Measurements from ENCODE around the gene BMP2K. TPM values are rescaled to one million over a fixed set of nuclear protein-coding genes. Genes with fewer than 3 reads are reported as not detected.
"Not testable (repeated sequence)": the region's sequence is repeated elsewhere in the genome, so short reads cannot be mapped to it uniquely, and the experiment has no call there.

The BMP2K gene
- total and polyA plus RNA-seq, 5 experiments from 2014 or later: 2.2 to 18.8 (median 4.1) TPM

DNA sequence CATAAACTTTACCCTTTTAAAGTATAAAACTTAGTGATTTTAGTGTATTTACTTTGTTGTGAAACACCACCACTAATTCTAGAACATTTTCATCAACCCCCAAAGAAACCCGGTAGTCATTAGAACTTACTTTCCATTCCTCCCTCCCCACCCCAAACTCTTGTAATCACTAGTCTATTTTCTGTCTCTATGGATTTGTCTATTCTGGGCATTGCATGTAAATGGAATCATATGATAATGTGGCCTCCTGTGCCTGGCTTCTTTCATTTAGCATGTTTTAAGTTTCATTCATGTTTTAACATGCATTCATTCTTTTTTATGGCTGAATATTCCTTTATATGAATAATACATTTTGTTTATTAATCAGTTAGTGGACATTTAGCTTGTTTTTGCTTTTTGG lies 27.8 kb downstream of the BMP2K start:
- DNase-seq (no peak), ATAC-seq (no peak)
- Mint-ChIP-seq H3K9me3 (peaks cover 0 to 41% (median 20%) of the 10 kb centered on the region in 9 donors), H3K27me3 (no peaks in the 10 kb centered on the region), H3K4me3 (no peak overlapping the region), H3K36me3 (peaks cover 2 to 24% (median 13%) of the 10 kb centered on the region in 3 donors), H3K4me1 (peaks cover 6 to 53% (median 26%) of the 10 kb centered on the region in 4 donors), H3K27ac (no peak overlapping the region)
- POLR2A ChIA-PET: no interaction called here

DNA sequence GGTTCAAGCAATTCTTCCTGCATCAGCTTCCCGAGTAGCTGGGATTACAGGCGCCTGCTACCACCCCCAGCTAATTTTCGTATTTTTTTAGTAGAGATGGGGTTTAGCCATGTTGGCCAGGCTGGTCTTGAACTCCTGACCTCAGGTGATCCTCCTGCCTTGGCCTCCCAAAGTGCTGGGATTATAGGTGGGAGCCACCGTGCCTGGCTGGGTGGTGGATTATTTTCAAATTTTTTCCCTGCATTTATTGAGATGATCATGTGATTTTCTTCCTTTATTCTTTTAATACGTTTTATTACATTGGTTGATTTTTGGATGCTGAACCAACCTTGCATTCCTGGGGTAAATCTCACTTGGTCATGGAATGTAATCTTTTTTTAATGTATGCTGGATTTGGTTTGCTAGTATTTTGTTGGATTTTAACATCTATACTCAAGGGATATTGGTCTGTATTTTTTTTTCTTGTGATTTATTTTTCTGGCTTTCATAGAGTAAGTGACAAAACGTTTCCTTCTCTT lies 30.9 kb downstream of the BMP2K start:
- no peak overlapping the region for H3K4me3 Mint-ChIP-seq
- DNase-seq (no peak), ATAC-seq (no peak)
- H3K27ac Mint-ChIP-seq: no peak overlapping the region
- peaks cover 7 to 28% (median 13%) of the 10 kb centered on the region in 3 donors for H3K36me3 Mint-ChIP-seq
- POLR2A ChIA-PET: no interaction called here
- H3K9me3 Mint-ChIP-seq: peaks cover 0 to 41% (median 18%) of the 10 kb centered on the region in 9 donors
- no peaks in the 10 kb centered on the region for H3K27me3 Mint-ChIP-seq
- peaks cover 8 to 53% (median 24%) of the 10 kb centered on the region in 4 donors for H3K4me1 Mint-ChIP-seq

DNA sequence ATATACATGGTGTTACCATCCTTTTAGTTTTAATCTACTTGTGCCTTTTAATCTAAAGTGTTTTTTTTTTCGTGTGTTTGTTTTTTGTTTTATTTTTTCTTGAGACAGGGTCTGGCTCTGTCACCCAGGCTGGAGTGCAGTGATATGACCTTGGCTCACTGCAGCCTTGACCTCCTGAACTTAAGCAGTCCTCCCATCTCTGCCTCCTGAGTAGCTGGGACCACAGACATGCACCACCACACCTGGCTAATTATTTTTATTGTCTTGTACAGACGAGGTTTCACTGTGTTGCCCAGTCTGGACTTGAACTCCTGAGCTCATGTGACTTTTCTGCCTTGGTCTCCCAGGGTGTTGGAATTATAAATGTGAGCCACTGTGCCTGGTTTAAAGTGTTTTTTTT lies 33.1 kb downstream of the BMP2K start:
- peaks cover 7 to 32% (median 13%) of the 10 kb centered on the region in 3 donors for H3K36me3 Mint-ChIP-seq
- no peak overlapping the region for H3K4me3 Mint-ChIP-seq
- H3K27ac Mint-ChIP-seq: no peak overlapping the region
- H3K27me3 Mint-ChIP-seq: no peaks in the 10 kb centered on the region
- POLR2A ChIA-PET: no interaction called here
- peaks cover 0 to 32% (median 15%) of the 10 kb centered on the region in 9 donors for H3K9me3 Mint-ChIP-seq
- DNase-seq: no peak
- H3K4me1 Mint-ChIP-seq: peaks cover 17 to 57% (median 32%) of the 10 kb centered on the region in 4 donors
- no peak for ATAC-seq

DNA sequence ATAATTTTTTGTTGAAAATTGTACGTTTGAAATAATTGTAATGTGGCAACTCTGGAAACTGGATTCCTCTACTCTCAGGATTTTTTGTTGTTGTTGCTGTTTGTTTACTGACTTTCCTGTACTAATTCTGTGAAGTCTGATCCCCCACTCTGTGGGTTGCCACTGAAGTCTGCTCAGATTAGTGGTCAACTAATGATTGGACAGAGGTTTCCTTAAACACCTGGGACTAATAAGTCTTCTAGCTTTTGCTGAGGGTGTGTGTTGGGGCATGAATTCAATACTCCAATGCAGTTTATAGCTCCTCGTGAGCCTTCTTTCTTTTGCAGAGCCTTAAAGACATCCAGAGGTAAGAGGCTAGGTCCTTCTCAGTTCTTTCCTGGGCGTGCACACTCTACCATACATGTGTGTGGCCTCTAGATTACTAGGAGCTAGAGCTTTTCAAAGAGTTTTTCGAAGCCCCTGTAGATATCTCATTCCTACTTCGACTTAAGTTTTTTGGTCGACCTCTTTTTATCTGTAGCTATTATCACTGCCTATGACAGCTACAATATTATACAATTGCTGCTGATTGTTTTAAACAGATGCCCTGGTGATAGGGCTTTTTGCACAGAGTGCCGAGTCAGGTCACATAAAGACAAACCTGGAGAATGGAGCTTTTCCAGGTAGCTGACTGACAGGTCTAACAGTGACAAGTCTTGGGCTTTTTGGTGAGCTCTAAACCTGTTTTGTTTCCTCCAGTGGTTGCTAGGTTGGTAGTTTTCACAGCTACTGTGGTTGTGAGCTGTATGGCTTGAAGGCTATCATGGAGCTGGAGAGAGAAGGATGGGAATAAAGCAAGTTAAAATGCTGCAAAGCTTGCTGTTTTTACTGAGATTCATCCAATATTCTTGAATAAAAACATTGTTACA lies 34.0 kb downstream of the BMP2K start:
- POLR2A ChIA-PET: no interaction called here
- Mint-ChIP-seq H3K27ac (peak overlapping the region in 1 of 10 donors; percentile 44), H3K4me3 (no peak overlapping the region), H3K4me1 (peaks cover 17 to 53% (median 31%) of the 10 kb centered on the region in 4 donors), H3K36me3 (peaks cover 7 to 28% (median 13%) of the 10 kb centered on the region in 3 donors), H3K27me3 (no peaks in the 10 kb centered on the region), H3K9me3 (peaks cover 0 to 27% (median 13%) of the 10 kb centered on the region in 9 donors)
- ATAC-seq (no peak), DNase-seq (no peak)

DNA sequence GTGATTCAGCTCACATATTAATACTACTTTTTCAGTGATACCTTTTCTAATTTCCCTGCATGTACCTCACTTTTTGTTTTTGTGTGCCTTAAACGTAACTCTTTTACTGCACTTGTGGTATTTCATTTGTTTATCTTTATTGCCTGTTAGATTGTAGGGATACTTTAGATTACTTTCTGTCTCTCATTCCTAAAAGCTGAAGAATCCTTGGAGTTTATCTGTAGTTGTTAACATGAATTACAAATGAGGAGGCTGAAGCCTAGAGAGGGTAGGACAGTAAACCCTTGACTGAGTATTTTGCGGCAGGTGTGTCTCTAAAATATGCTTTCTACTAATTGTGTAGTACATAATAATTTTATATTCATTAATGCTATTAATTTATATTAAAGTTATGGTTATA lies 34.9 kb downstream of the BMP2K start:
- Mint-ChIP-seq H3K36me3 (peaks cover 6 to 25% (median 13%) of the 10 kb centered on the region in 3 donors), H3K4me1 (peaks cover 17 to 51% (median 33%) of the 10 kb centered on the region in 4 donors), H3K9me3 (peaks cover 0 to 22% (median 11%) of the 10 kb centered on the region in 9 donors), H3K27me3 (no peaks in the 10 kb centered on the region), H3K4me3 (no peak overlapping the region), H3K27ac (peak overlapping the region in 1 of 10 donors; percentile 61)
- ATAC-seq (no peak), DNase-seq (no peak)
- POLR2A ChIA-PET: no interaction called here

DNA sequence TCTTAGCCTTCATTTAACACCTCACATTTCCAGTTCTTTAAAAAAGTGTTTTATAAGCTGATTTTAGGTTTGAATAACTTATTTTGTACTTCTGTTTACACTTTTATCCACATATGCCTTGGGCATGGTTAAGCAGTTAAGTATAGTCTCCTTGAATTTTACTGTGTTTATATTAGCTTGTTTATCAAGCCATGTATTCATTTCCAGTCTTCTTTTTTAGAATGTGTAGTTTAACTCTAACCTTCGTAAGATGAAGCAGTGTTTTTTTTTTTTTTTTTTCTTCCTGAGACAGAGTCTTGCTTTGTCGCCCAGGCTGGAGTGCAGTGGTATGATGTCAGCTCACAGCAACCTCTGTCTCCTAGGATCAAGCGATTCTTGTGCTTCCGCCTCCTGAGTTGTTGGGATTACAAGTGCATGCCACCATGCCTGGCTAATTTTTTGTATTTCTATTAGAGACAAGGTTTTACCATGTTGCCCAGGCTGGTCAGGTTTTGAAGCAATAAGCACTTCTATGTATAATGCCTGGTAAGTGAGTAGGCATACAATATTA lies 42.5 kb downstream of the BMP2K start:
- Mint-ChIP-seq H3K4me1 (peaks cover 18 to 26% (median 22%) of the 10 kb centered on the region in 4 donors), H3K9me3 (peaks cover 0 to 10% (median 0%) of the 10 kb centered on the region in 9 donors)

DNA sequence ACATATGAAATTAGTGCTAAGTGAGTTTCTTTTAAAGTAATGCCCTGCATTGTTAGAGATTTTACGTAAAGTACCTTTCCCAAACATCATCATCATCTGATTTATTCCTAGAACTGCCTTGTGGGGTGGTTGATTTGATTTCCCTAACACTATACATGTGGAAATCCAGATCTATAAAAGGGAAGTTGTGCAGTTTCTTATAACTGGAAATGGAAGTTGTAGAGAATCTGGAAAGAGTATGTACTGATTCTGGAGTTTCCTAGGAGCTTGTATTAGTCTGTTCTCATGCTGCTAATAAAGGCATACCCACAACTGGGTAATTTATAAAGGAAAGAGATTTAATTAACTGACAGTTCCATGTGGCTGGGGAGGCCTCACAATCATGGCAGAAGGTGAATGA lies 47.9 kb downstream of the BMP2K start:
- no peak for ATAC-seq
- Mint-ChIP-seq H3K4me1 (peaks cover 11 to 17% (median 12%) of the 10 kb centered on the region in 4 donors), H3K36me3 (peaks cover 0 to 31% (median 25%) of the 10 kb centered on the region in 3 donors), H3K27me3 (no peaks in the 10 kb centered on the region), H3K9me3 (no peaks in the 10 kb centered on the region), H3K4me3 (no peak overlapping the region), H3K27ac (peak overlapping the region in 2 of 10 donors; percentile 2 to 23)
- POLR2A ChIA-PET: no interaction called here
- no peak for DNase-seq

More for the DNA sequence above, 42.5 kb downstream of the BMP2K start:
- Mint-ChIP-seq H3K27me3 (no peaks in the 10 kb centered on the region), H3K4me3 (no peak overlapping the region), H3K36me3 (peaks cover 0 to 9% (median 0%) of the 10 kb centered on the region in 3 donors), H3K27ac (no peak overlapping the region)
- ATAC-seq: no peak
- POLR2A ChIA-PET: no interaction called here
- DNase-seq: no peak

DNA sequence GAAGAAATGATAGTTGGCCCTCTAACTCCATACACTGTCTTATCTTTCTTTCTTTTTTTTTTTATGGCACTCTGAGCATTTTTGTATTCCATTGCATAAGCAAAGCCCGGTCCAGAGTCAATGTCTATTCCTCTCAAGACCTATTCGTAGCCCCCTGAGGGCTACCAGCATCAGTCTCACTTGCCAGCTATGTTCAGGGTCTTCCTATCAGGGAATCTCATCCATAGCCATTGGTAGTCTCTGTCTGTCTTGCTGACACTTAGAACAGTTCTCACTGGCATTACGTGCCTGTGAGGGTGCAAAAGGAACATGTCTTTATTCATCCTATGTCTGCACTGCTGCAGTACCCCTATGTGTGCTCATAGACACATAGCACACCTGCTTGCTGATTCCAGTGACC lies 51.0 kb downstream of the BMP2K start:
- peaks cover 0 to 52% (median 30%) of the 10 kb centered on the region in 3 donors for H3K36me3 Mint-ChIP-seq
- no peak overlapping the region for H3K4me3 Mint-ChIP-seq
- H3K27ac Mint-ChIP-seq: no peak overlapping the region

DNA sequence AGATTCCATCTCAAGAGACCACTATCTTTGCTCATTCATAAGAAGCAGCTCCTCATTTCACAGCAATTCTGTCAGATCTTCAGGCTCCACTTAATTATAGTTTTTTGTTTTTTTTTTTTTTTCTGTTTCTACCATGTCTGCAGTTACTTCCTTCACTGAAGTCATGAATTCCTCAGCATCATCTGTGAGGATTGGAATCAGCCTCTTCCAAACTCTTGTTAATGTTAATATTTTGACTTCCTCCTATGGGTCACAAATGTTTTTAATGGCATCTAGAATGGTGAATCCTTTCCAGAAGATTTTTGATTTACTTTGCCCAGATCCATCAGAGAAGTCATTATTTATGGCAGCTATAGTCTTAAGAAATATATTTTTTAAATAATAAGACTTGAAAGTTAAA lies 53.1 kb downstream of the BMP2K start:
- Mint-ChIP-seq H3K4me3 (no peak overlapping the region), H3K27me3 (no peaks in the 10 kb centered on the region), H3K9me3 (no peaks in the 10 kb centered on the region), H3K36me3 (peaks cover 0 to 62% (median 37%) of the 10 kb centered on the region in 3 donors), H3K4me1 (no peaks in the 10 kb centered on the region), H3K27ac (peak overlapping the region in 1 of 10 donors; percentile 70)
- POLR2A ChIA-PET: interaction anchor here (0.8 kb wide), 1 partner anchor 23 kb away, joined by 4 read pairs; no protein-coding TSS in a partner anchor
- DNase-seq: no peak
- ATAC-seq: no peak

More for the DNA sequence above, 51.0 kb downstream of the BMP2K start:
- Mint-ChIP-seq H3K9me3 (no peaks in the 10 kb centered on the region), H3K4me1 (no peaks in the 10 kb centered on the region), H3K27me3 (no peaks in the 10 kb centered on the region)
- DNase-seq (no peak), ATAC-seq (no peak)
- POLR2A ChIA-PET: no interaction called here

DNA sequence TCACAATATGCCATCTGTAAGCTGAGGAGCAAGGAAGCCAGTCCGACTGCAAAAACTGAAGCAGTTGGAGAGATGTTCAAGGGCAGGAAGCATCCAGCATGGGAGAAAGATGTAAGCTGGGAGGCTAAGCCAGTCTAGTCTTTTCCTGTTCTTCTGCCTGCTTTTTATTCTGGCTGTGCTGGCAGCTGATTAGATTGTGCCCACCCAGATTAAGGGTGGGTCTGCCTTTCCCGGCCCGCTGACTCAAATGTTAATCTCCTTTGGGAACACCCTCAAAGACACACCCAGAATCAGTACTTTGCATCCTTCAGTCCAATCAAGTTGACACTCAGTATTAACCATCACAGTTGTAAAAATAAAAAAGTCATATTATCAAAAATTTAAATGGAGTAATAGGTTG lies 63.5 kb downstream of the BMP2K start:
- H3K4me3 Mint-ChIP-seq, H3K27me3 Mint-ChIP-seq, DNase-seq, H3K4me1 Mint-ChIP-seq, H3K9me3 Mint-ChIP-seq, POLR2A ChIA-PET, ATAC-seq, H3K27ac Mint-ChIP-seq: not testable (repeated sequence)
- peaks cover 0 to 30% (median 30%) of the 10 kb centered on the region in 3 donors for H3K36me3 Mint-ChIP-seq

DNA sequence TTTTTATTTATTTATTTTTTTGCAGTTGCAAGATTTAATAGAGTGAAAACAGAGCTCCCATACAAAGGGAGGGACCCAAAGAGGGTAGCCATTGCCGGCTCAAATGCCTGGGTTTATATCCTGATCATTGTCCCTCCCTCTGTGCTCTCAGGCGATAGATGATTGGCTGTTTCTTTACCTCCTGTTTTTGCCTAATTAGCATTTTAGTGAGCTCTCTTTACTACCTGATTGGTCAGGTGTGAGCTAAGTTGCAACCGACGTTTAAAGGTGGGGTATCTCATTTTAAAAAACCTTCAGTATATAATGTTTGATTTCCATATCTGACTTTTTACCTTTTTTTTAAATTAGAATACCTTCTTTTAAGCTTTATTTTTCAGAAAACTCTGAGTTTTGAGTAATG lies 64.1 kb downstream of the BMP2K start:
- H3K9me3 Mint-ChIP-seq, H3K27ac Mint-ChIP-seq, POLR2A ChIA-PET, ATAC-seq, H3K4me3 Mint-ChIP-seq, DNase-seq, H3K27me3 Mint-ChIP-seq: not testable (repeated sequence)
- H3K4me1 Mint-ChIP-seq: peaks cover 0 to 13% (median 0%) of the 10 kb centered on the region in 4 donors
- H3K36me3 Mint-ChIP-seq: peaks cover 0 to 30% (median 28%) of the 10 kb centered on the region in 3 donors

DNA sequence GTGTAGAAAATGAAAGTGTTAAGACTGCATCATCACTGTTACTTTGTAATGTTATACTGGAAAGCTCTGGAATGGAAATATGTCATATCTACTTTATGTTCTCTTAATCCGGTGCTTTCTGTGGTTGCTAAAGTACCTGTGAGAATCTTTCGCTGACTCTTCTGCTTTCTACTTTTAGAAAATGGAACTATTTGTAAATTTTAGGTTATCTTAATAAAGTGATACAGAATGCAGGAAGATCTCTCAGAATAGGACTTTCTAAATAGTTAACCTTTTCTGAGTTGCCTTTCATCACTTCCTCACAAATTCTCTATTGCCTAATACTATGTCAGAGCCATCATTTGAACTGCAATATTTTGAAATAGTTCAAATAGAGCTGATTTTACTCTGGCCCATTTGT lies 69.3 kb downstream of the BMP2K start:
- Mint-ChIP-seq H3K4me3 (no peak overlapping the region), H3K36me3 (peaks cover 0 to 12% (median 12%) of the 10 kb centered on the region in 3 donors), H3K27me3 (no peaks in the 10 kb centered on the region), H3K27ac (no peak overlapping the region), H3K9me3 (no peaks in the 10 kb centered on the region), H3K4me1 (peaks cover 0 to 13% (median 0%) of the 10 kb centered on the region in 4 donors)
- POLR2A ChIA-PET: no interaction called here
- ATAC-seq (no peak), DNase-seq (no peak)

DNA sequence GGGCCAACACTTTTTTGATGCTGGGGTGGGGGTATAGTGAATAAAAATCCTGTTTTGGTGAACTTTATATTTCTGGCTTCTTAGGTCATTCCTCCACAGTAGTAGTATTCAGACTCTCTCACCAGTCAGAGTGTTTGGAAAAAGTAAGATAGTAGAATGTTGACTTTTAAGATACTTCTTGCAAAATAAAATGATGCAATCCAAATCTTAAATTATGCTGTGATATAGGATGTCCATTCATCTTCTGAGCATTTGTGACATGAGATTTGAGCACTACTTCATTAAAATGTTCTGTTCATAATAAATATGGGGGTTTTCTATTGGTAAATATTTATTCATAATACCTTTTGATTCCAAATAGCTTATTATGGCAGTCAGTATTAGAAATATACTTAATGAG lies 70.1 kb downstream of the BMP2K start:
- ATAC-seq (no peak), DNase-seq (no peak)
- Mint-ChIP-seq H3K9me3 (no peaks in the 10 kb centered on the region), H3K27me3 (no peaks in the 10 kb centered on the region), H3K36me3 (peaks cover 0 to 16% (median 12%) of the 10 kb centered on the region in 3 donors), H3K4me3 (no peak overlapping the region), H3K4me1 (peaks cover 0 to 13% (median 0%) of the 10 kb centered on the region in 4 donors), H3K27ac (no peak overlapping the region)
- POLR2A ChIA-PET: no interaction called here

Data from naive thymus-derived CD8-positive, alpha-beta T cell (primary cell).